Astrocyte (in vitro differentiated cells and primary cell): ENCODE measurements around the gene DBR1.

Source experiments
- CTCF ChIP-seq: IDR thresholded peaks from 2 replicates; pipeline ENCODE4 v1.5.1; 2011; ENCODE audit warnings: low read depth, mild to moderate bottlenecking, inconsistent platforms, low read length, moderate library complexity; ENCODE audit not compliant: insufficient read depth
- EZH2 ChIP-seq: IDR thresholded peaks from 2 replicates; pipeline ENCODE4 v1.6.1; 2012; ENCODE audit warnings: mild to moderate bottlenecking, low read length, inconsistent platforms; ENCODE audit not compliant: insufficient read depth

- TF ChIP-seq CTCF (no peak), EZH2 (no peak)
These were observed 13.5 kb upstream of the DBR1 start for GRCh38 chr3:138188013-138188730.
